Breast epithelium (tissue), 4 donors: ENCODE results near the gene MTFMT. TPM values are rescaled to one million over a fixed set of nuclear protein-coding genes. Genes with fewer than 3 reads are reported as not detected.

Source experiments
- DNase-seq, 2 donors: peaks; one replicate each; pipeline ENCODE4 v3.0.0-alpha.2; 2019; ENCODE audit warnings: low spot score in 2 of 2
- H3K27ac ChIP-seq, 2 donors: fragments of 200-600 bp; sonication (generic) in 1 of 2; one replicate each; pipeline ENCODE4 v1.5.1; 2016 to 2019; ENCODE audit warnings: mild to moderate bottlenecking in 1 of 2
- H3K27me3 ChIP-seq, 2 donors: fragments of 200-600 bp; sonication (generic) in 1 of 2; one replicate each; pipeline versions ENCODE4 v1.5.1 to v1.6.0; 2017 to 2019; ENCODE audit warnings: control low read depth in 1 of 2, mild to moderate bottlenecking in 1 of 2
- H3K36me3 ChIP-seq: fragments of 200-600 bp; one replicate; pipeline ENCODE4 v1.5.1; 2019
- H3K4me1 ChIP-seq, 2 donors: fragments of 200-600 bp; sonication (generic); one replicate each; pipeline ENCODE4 v1.5.1; 2016 to 2019; ENCODE audit warnings: control low read depth in 1 of 2
- H3K4me3 ChIP-seq, 3 donors: fragments of 200-600 bp; sonication (generic); 1 replicate in 2 of 3; 2 replicates in 1 of 3; pipeline ENCODE4 v1.5.1; 2016 to 2019; ENCODE audit warnings: mild to moderate bottlenecking in 3 of 3, moderate library complexity in 2 of 3
- H3K9me3 ChIP-seq, 2 donors: fragments of 200-600 bp; sonication (generic) in 1 of 2; one replicate each; pipeline ENCODE4 v1.5.1; 2016 to 2019; ENCODE audit warnings: control low read depth in 1 of 2
- POLR2A ChIP-seq: fragments of 450-650 bp; IDR thresholded peaks from one replicate; pipeline ENCODE4 v1.6.1; 2016; ENCODE audit warnings: antibody characterized with exemption, mild to moderate bottlenecking, moderate library complexity
- POLR2AphosphoS5 ChIP-seq, 3 donors: sonication (generic); formaldehyde crosslinking; IDR thresholded peaks; one replicate each; pipeline ENCODE4 v1.6.1; 2017; ENCODE audit warnings: antibody characterized with exemption in 3 of 3
- intact Hi-C: fragments of 100-400 bp; cut with DNase I; formaldehyde crosslinking; loops from one replicate; pipeline ENCODE4 v1.15.1; 2023; ENCODE audit warnings: low total_unique reads
- total RNA-seq, 3 donors: library from RNA; depleted of rRNA; stranded (reverse); fragments of >200 nt; gene quantifications; one replicate each; pipeline ENCODE4 v1.1.0, GENCODE V29; 2016
- TF ChIP-seq, protein P1 (sequence below), 3 donors: fragments of 450-650 bp; IDR thresholded peaks; one replicate each; pipeline ENCODE4 v1.5.1; 2016 to 2017; ENCODE audit warnings: antibody characterized with exemption in 3 of 3, mild to moderate bottlenecking in 3 of 3, moderate library complexity in 3 of 3

MTFMT gene
- total RNA-seq, 3 donors from 2014 or later: 23.7 to 28.5 (median 28.4) TPM

DNA sequence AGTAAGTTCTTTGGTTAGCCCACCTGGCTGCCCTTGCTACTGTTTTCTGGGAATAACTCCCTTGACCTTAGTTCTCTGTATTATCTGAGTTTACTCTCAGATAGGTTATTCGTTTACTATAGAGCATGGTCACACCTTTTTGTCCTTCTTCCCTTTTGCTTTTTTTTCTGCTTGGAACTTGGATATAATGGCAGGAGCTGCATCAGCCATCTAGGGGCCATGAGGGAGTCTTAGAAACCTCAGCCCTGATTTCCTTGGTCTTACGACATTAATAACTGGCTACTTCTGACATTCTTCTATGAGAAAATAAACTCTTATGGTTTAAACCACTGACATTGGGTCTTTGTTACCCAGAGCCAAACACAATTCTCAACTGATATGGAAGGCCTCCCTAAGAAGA is 12.3 kb upstream of the MTFMT start:
- Histone ChIP-seq H3K4me3 (no peak overlapping the region), H3K27ac (no peak overlapping the region), H3K27me3 (no peaks in the 10 kb centered on the region), H3K4me1 (no peaks in the 10 kb centered on the region), H3K9me3 (no peaks in the 10 kb centered on the region), H3K36me3 (no peaks in the 10 kb centered on the region)
- TF ChIP-seq, protein P1, sequence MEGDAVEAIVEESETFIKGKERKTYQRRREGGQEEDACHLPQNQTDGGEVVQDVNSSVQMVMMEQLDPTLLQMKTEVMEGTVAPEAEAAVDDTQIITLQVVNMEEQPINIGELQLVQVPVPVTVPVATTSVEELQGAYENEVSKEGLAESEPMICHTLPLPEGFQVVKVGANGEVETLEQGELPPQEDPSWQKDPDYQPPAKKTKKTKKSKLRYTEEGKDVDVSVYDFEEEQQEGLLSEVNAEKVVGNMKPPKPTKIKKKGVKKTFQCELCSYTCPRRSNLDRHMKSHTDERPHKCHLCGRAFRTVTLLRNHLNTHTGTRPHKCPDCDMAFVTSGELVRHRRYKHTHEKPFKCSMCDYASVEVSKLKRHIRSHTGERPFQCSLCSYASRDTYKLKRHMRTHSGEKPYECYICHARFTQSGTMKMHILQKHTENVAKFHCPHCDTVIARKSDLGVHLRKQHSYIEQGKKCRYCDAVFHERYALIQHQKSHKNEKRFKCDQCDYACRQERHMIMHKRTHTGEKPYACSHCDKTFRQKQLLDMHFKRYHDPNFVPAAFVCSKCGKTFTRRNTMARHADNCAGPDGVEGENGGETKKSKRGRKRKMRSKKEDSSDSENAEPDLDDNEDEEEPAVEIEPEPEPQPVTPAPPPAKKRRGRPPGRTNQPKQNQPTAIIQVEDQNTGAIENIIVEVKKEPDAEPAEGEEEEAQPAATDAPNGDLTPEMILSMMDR (IDR thresholded peaks at IDR 0.05): no peak
- TF ChIP-seq POLR2AphosphoS5 (IDR thresholded peaks at IDR 0.05): no peak
- no peak for TF ChIP-seq POLR2A
- no peak for DNase-seq
- intact Hi-C loops: no loop called here

DNA sequence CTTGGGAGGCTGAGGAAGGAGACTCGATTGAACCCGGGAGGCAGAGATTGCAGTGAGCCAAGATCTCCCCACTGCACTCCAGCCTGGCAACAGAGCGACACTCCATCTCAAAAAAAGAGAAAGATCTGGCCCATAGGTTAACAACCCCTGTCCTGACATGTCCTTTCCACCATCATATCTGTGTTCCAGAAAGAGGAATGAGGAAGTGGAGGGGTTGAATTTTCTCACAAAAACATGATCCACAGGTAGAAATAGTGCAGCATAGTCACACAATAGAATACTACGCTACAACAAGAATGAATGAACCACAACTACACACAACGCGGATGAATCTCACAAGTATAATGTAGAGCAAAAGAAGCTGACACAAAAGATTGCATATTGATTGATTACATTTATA is 11.0 kb upstream of the MTFMT start:
- TF ChIP-seq, protein P1 (IDR thresholded peaks at IDR 0.05): no peak
- no peak for TF ChIP-seq POLR2A
- no peak for TF ChIP-seq POLR2AphosphoS5 (IDR thresholded peaks at IDR 0.05)

DNA sequence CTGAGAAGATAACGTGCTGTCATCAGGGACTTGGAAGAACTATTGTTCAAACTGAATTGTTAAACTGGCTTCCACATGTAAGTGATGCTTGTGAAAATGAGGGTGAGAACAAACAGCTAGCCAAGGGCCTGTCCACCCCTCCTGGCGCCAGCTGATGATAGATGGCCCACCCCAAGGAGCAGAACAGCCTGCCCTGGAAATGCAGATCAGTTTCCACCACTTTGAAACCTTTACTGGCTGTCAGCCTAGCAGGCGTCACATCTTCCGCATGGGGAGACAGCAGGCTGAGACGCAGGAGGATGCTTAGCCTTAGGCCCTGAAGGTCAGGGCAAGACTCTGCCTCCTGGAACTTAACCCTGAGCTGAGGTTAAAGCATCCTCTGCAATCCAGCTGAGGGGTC is 9.4 kb upstream of the MTFMT start:
- intact Hi-C loops: loop anchor here (10.0 kb wide), 1 partner anchor 56 kb away; no protein-coding TSS in a partner anchor
- Histone ChIP-seq H3K9me3 (no peaks in the 10 kb centered on the region), H3K36me3 (no peaks in the 10 kb centered on the region), H3K27ac (no peak overlapping the region), H3K27me3 (no peaks in the 10 kb centered on the region), H3K4me3 (no peak overlapping the region), H3K4me1 (no peaks in the 10 kb centered on the region)
- DNase-seq: no peak
- TF ChIP-seq, protein P1 (IDR thresholded peaks at IDR 0.05): no peak
- TF ChIP-seq POLR2A: no peak

More for the DNA sequence above, 11.0 kb upstream of the MTFMT start:
- no peak for DNase-seq
- no peak overlapping the region for H3K4me3 ChIP-seq
- intact Hi-C loops: no loop called here
- no peak overlapping the region for H3K27ac ChIP-seq
- no peaks in the 10 kb centered on the region for H3K9me3 ChIP-seq
- H3K4me1 ChIP-seq: no peaks in the 10 kb centered on the region
- H3K27me3 ChIP-seq: no peaks in the 10 kb centered on the region
- no peaks in the 10 kb centered on the region for H3K36me3 ChIP-seq

DNA sequence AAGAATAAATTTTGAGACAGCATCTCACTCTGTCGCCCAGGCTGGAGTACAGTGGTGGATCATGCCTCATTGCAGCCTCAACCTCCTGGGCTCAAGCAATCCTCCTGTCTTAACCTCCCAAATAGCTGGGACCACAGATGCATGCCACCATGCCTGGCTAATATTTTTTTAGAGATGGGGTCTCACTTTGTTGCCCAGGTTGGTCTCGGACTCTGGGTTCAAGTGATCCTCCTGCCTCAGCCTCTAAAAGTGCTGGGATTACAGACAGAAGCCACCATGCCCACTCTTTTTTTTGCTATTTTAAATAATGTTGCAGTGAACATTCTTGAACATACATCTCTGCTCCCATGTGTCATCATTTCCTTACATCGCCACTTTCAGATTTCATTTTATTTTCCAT is 9.0 kb upstream of the MTFMT start:
- H3K27ac ChIP-seq: no peak overlapping the region

DNA sequence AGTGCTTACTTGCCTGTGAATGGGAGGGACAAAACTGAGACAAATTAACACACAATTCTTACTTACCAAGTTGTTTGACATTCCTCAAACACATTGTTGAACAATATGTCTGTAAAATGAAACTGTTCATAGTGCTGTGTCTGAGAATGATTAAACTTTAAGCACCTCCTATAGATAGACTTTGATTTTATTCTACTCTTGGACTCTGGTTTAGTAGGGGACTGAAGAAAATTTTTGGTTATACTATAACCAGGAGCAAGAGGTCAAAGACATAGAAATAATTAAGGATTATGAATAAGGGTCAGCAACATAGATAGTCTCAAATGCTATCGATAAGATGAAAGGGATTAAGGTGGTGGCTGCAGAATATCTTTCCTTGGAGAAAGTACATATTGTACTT is 7.9 kb upstream of the MTFMT start:
- no peak for TF ChIP-seq POLR2AphosphoS5 (IDR thresholded peaks at IDR 0.05)
- TF ChIP-seq, protein P1 (IDR thresholded peaks at IDR 0.05): no peak
- TF ChIP-seq POLR2A: no peak
- H3K27ac ChIP-seq: no peak overlapping the region
- H3K4me1 ChIP-seq: no peaks in the 10 kb centered on the region
- DNase-seq: no peak
- intact Hi-C loops: loop anchor here (10.0 kb wide), 1 partner anchor 57 kb away; no protein-coding TSS in a partner anchor
- H3K27me3 ChIP-seq: no peaks in the 10 kb centered on the region
- H3K36me3 ChIP-seq: no peaks in the 10 kb centered on the region
- no peak overlapping the region for H3K4me3 ChIP-seq
- no peaks in the 10 kb centered on the region for H3K9me3 ChIP-seq

More for the DNA sequence above, 9.0 kb upstream of the MTFMT start:
- H3K9me3 ChIP-seq: no peaks in the 10 kb centered on the region
- no peak for TF ChIP-seq POLR2A
- TF ChIP-seq, protein P1 (IDR thresholded peaks at IDR 0.05): no peak
- TF ChIP-seq POLR2AphosphoS5 (IDR thresholded peaks at IDR 0.05): no peak
- no peak overlapping the region for H3K4me3 ChIP-seq
- no peaks in the 10 kb centered on the region for H3K27me3 ChIP-seq
- no peaks in the 10 kb centered on the region for H3K36me3 ChIP-seq
- DNase-seq: no peak
- intact Hi-C loops: loop anchor here (10.0 kb wide), 1 partner anchor 56 kb away; no protein-coding TSS in a partner anchor
- no peaks in the 10 kb centered on the region for H3K4me1 ChIP-seq
